Dermis microvascular lymphatic vessel endothelial cell (primary cell): Measurements from ENCODE around the gene SDK1. TPM values are rescaled to one million over a fixed set of nuclear protein-coding genes. Genes with fewer than 3 reads are reported as not detected.

ENCODE experiments used
- DNase-seq, 2 donors: peaks; one replicate each; pipeline versions ENCODE4 v3.0.0 to v3.0.0-alpha.2; 2010; ENCODE audit warnings: low read depth in 2 of 2
- total RNA-seq: library from RNA; depleted of rRNA; stranded (reverse); fragments of >200 nt; gene quantifications from 2 replicates; pipeline ENCODE4 v1.2.1, GENCODE V29; 2014

The SDK1 gene
- total RNA-seq, 1 donor from 2014 or later = 0.39 TPM

GRCh38 chr7:3408814-3409595, 108.0 kb downstream of the SDK1 start:
- DNase-seq = no peak

- no peak for DNase-seq
Measured at GRCh38 chr7:3412871-3413270, 111.8 kb downstream of the SDK1 start.

- no peak for DNase-seq
Measured at GRCh38 chr7:3415861-3416312, 114.8 kb downstream of the SDK1 start.

GRCh38 chr7:3416453-3416852, 115.4 kb downstream of the SDK1 start:
- no peak for DNase-seq

DNA sequence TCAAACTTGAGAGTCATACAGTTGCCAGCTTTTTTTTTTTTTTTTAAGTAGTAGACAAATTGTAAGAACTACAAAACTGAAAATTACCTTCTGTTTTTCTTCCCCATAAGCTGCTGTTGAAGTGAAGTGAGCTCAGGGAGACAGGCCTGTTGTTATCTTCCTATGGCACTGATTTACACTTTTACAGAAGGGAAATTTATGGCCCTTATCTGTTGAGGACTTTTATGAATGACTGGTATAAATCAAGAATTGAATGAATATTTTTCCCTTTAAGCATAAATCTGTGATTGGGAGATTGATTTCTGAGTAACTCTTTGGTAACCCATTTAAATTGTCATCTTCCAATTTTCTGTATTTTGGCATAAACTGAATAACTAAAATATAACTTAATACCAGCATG, 124.0 kb downstream of the SDK1 start:
- DNase-seq = no peak

GRCh38 chr7:3426064-3426463, 125.0 kb downstream of the SDK1 start:
- no peak for DNase-seq

DNA sequence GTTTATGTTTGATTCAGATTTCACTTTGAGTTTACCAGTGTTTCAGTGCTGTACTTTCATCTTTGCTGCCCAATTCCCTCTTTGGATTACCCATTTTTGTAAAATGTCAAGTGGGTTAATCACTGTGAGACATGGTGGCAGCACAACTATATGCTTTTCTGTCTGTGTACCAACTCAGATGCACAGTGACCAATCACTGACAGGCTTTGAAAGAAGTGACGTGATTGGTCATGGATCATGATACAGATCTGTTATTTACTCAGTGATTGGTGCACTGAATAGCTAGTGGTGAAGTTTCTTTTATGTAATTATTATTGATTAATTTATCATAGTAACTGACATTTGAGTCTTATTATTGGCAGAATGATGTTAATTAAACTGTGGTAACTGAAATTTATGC, 126.9 kb downstream of the SDK1 start:
- DNase-seq = peak in 1 of 2 donors; percentile 2

- DNase-seq = no peak
Measured at GRCh38 chr7:3429981-3430380, 128.9 kb downstream of the SDK1 start.

DNA sequence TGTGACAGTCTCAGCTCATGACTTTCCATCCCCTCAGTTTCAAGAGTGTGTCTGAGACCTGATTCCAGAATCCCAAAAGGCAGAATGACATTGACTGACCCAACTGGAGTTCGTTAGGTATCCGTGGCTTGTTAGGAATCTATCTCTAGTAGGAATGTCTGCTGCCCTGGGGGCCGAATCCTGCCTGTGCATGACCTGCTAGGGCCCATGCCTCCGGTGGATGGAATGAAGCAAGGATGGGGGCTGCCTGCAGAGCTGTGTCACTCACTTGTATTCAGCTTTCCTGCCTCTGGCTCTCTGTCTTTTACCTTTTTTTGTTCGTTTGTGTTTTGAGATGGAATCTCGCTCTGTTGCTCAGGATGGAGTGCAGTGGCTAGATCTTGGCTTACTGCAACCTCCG, 129.5 kb downstream of the SDK1 start:
- no peak for DNase-seq

- DNase-seq = no peak
Measured at GRCh38 chr7:3431306-3431705, 130.3 kb downstream of the SDK1 start.

- no peak for DNase-seq
Measured at GRCh38 chr7:3432911-3433310, 131.9 kb downstream of the SDK1 start.

DNA sequence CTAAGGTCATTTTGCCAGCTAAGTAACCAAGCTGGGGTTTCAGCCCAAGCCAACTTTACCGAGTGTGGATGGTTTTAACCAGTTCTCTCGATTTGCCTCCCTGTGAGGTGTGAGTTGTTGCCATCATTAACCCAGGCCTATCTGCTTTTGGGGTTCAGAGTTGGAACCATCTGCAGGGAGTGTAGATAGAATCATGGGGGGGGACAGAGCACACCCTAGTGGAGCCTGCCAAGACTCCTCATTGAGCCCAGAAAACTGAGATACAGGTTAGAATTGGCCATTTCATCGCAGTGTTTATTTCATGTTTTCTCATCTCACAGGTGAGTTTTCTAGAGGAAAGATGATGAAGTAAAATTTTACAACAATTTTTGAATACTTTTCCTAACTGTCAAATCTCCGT, 133.6 kb downstream of the SDK1 start:
- no peak for DNase-seq

DNA sequence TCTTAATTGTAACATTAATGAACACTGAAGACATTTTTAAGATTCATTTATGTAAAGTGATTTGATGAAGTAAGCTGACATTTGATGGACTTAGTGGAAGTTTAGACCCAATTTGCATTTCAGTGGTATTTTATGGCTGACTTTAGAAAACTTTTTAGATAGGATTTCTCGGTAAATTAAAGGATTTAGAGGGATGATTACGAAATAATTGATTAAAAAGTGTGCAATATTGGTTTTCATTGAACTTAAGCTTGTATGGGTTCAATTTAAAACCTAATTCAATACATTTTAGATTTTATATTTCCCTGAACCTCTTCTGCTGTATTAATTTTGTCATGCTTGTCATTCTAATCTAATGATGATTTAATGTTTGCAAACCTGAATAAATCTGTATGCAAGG, 135.1 kb downstream of the SDK1 start:
- DNase-seq = no peak

DNA sequence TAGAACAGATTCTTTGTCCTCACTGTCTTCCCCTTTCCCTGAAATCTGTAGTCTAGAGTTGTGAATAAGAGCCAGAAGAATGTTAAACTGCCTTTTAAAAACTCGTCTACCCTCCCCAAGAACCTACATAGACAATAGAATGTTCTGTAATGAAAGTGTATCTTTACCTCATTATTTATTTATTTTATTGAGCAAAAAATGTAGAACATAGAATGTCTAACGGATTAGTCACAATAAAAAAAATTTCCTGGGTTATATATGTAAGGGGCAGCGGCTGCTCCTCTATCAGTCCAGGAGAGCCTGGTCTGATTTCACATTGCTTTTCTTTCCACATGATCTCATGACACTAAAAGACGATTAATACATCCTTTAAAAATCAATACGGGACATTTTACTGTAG, 135.7 kb downstream of the SDK1 start:
- peak in 1 of 2 donors; percentile 58 for DNase-seq

GRCh38 chr7:3437467-3437866, 136.4 kb downstream of the SDK1 start:
- DNase-seq = peak in 1 of 2 donors; percentile 2

DNA sequence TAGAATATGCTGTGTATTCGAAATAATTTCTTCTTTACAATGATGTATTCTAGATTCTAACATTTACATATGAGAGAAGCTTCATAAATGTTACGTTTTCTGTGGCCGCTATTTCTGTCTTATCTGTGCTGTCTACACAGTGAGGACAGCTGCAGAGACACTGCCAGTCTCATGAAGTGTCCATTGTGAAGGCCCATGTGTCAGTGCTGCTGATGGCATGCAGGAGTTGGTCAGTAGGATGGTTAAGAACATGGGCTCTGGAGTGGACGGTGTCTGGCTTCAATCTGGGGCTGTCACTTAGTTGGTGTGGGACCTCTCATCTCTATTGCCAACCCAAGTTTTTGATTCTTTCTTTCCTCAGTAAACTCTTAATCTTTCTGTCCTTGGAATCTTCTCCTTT, 137.3 kb downstream of the SDK1 start:
- DNase-seq = no peak

DNA sequence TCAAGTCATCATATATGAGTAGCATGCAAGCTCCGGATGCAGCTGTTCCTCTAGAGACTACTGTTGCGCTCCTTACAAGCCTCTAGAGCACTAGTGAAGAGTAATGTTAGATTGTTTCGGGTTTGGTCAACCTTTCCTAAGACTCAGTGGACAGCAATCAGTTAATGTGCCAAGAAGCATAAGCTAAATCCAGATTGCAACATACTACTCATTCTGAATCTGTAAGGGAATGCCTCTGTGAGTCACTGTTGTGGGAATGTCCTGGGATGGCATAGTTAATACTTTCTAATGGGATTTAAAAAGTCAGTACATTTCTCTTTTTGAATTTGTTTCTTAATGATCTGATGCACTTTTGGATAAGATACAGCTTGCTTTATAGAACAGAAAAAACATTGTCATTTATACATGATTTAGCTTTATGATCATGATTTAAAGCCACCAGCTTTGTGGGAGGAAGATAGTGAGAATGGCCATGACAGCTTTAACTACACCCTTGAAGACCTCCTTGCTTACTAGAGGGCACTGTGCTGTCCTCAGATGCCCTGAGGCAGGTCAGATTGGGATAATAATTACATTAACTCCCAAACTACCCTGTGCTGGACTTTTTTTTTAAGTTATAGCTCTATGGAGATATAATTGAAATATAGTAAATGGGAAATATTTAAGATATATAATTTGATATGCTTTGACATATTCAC, 138.4 kb downstream of the SDK1 start:
- peak in 1 of 2 donors; percentile 78 for DNase-seq

DNA sequence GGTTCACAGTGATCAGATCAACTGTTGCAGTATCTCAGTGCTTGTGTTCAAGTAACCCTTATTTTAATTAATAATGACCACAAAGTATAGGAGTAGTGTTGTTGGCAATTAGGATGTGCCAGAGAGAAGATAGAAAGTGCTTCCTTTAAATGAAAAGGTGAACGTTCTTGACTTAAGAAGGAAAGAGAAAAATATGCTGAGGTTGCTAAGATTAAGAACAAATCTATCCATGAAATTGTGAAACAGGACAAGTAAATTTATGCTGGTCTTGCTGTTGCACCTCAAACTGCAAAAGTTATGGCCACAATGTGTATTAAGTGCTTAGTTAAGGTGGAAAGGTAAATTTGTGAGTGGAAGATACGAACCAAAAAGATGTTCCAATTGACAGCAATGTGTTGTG, 139.5 kb downstream of the SDK1 start:
- no peak for DNase-seq

DNA sequence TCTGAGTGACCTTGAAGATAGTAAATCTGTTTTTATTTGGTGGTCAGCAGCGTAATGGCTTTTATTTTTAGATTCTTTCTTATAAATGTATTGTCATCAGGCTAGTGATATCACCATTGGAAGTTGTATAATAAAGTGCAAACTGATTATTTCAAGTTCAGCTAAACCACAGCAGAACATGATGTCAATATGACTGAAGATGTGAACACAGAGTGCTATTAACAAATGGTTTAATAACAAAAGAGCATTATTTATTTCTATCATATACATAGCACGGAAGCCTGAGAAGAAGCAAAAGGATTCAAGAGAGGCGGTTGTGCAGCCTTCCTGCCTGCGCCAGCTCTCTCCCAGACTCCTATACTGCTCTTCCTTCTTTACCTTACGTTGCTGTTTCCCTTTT, 142.7 kb downstream of the SDK1 start:
- DNase-seq = no peak

DNA sequence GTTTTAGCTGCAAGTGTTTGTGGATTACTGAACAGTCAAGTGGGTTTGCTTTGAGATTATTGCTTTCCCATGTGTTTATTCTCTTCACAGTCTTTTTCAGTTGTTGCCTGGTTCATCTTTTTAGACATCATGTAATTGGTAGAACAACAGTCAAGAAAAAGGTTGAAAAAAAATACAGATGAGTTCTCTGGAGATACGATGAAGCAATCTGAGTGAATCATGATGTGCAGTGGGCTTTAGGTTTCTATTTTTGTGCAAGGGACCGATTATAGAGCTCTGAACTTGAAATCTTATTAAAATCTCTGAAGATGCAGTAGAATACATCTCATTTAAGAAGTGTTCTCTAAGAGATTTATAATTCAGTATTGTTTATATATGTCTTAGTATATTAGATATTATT, 145.7 kb downstream of the SDK1 start:
- no peak for DNase-seq

GRCh38 chr7:3451701-3452100, 150.6 kb downstream of the SDK1 start:
- DNase-seq = no peak

- no peak for DNase-seq
Measured at GRCh38 chr7:3453398-3453797, 152.3 kb downstream of the SDK1 start.
